ENCODE measurements around the gene NR1I3.

Gene NR1I3

GRCh38 chr1:161273402-161273801, 35.4 kb upstream of the NR1I3 start:
- TF ChIP-seq CTCF (IDR thresholded peaks at IDR 0.05; ENCODE audit: borderline replicate concordance, control extremely low read depth, extremely low read depth, insufficient read depth, missing control alignments) = no peak
- DNase-seq (ENCODE audit: low spot score) = no peak
- in situ Hi-C loops (cut with MboI; ENCODE audit: low sequenced_read_pairs, unreplicated experiment) = no loop called here

GRCh38 chr1:161267321-161267720, 29.3 kb upstream of the NR1I3 start:
- TF ChIP-seq CTCF (IDR thresholded peaks at IDR 0.05; ENCODE audit: borderline replicate concordance, control extremely low read depth, extremely low read depth, insufficient read depth, missing control alignments) = no peak
- no peak for DNase-seq (ENCODE audit: low spot score)
- in situ Hi-C loops (cut with MboI; ENCODE audit: low sequenced_read_pairs, unreplicated experiment) = no loop called here

GRCh38 chr1:161266836-161267235, 28.8 kb upstream of the NR1I3 start:
- in situ Hi-C loops (cut with MboI; ENCODE audit: low sequenced_read_pairs, unreplicated experiment) = no loop called here
- no peak for TF ChIP-seq CTCF (IDR thresholded peaks at IDR 0.05; ENCODE audit: borderline replicate concordance, control extremely low read depth, extremely low read depth, insufficient read depth, missing control alignments)
- no peak for DNase-seq (ENCODE audit: low spot score)

DNA sequence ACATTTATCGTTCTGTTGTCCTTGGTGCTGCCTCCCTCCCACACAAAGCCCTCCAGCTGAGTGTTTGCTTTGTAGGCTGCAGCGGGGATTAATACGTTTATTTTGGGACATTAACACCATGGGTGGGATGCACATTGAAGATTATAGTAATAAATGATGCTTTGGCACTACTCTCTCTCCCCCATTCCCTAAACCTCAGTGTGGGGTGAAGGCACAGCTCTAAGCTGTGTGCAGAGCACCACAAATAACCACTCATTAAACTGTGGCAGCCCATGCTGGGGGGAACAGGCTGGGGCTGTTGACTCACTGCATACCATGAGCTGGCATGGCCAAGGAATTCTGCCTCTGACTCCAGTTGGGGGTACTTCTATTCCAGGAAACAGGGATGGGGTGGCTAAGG, 28.2 kb upstream of the NR1I3 start:
- no peak for DNase-seq (ENCODE audit: low spot score)
- in situ Hi-C loops (cut with MboI; ENCODE audit: low sequenced_read_pairs, unreplicated experiment) = no loop called here
- no peak for TF ChIP-seq CTCF (IDR thresholded peaks at IDR 0.05; ENCODE audit: borderline replicate concordance, control extremely low read depth, extremely low read depth, insufficient read depth, missing control alignments)

DNA sequence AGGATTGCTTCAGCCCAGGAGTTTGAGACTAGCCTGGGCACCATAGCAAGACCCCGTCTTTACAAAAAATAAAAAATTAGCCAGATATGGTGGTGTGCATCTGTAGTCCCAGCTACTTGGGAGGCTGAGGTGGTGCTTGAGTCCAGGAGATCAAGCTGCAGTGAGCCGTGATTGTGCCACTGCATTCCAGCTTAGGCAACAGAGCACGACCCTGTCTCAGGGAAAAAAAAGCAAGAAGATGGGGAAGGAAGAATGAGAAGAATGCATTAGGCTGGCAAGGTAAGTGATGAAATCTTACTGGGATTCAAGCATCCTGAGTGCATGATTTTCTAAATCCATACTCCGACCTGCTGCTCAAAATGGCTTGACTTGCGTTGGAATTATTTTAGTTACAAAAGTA, 27.3 kb upstream of the NR1I3 start:
- DNase-seq (ENCODE audit: low spot score) = no peak
- in situ Hi-C loops (cut with MboI; ENCODE audit: low sequenced_read_pairs, unreplicated experiment) = no loop called here
- TF ChIP-seq CTCF (IDR thresholded peaks at IDR 0.05; ENCODE audit: borderline replicate concordance, control extremely low read depth, extremely low read depth, insufficient read depth, missing control alignments) = no peak

DNA sequence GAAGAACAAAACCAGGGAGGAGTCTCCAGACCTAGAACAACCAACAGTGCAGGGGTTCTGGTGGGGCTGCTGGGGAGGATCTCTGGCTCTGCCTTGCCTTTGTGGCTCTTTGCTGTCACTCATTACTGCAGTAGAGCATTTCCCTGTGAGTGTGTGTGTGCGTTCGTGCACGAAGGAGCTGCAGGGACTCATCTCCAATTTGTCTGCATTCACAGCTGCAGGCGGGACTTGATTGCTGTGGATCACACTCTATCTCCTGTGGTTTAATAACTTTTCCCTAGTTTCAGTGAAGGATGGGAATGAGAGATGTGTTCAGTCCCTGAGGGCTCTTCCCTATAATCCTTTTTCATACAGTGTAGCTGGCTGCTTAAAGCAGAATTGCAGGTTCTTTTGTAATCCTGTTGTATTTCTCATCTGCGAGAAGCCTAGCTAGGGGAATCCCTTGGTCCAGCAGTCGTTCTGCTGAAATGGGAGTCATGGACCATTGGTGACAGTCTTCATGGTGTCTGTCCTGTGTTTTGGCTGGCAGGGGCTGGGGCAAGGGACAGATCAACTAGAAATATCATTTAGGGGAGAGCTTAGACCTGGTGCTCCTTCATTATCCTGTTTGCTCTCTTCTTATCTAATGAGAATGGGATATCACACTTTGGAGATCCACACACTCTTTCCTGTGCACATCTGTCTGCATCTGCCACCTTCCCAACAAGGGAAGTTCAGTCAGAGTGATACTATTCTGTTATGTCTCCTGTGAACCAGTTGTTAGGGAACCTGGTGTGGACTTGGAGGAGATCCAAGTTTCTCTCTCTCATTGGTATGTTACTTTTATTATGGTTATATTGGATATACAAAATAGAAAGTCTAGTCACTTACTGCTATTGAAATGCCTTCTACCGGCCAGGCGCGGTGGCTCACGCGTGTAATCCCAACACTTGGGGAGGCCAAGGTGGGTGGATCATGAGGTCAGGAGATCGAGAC, 23.5 kb upstream of the NR1I3 start:
- no peak for TF ChIP-seq CTCF (IDR thresholded peaks at IDR 0.05; ENCODE audit: borderline replicate concordance, control extremely low read depth, extremely low read depth, insufficient read depth, missing control alignments)
- DNase-seq (ENCODE audit: low spot score) = no peak
- in situ Hi-C loops (cut with MboI; ENCODE audit: low sequenced_read_pairs, unreplicated experiment) = no loop called here

Data from GM13976 (cell line).